HepG2 (cell line): Measurements from ENCODE around the gene PPP4R4. TPM values are rescaled to one million over a fixed set of nuclear protein-coding genes. Genes with fewer than 3 reads are reported as not detected.

Experiments
- ATF2 ChIP-seq: sonication (generic); formaldehyde crosslinking; IDR thresholded peaks from 2 replicates; pipeline ENCODE4 v1.4.0; 2020; ENCODE audit warnings: missing genetic modification reagents
- ATF7 ChIP-seq, 2 experiments: fragments of 450-650 bp in 1 of 2; sonication (generic) in 1 of 2; formaldehyde crosslinking in 1 of 2; IDR thresholded peaks; 2 replicates each; pipeline versions ENCODE4 v1.4.0 to v1.6.1; 2016 to 2020; ENCODE audit warnings: antibody characterized with exemption in 1 of 2, mild to moderate bottlenecking in 1 of 2, missing genetic modification reagents in 1 of 2
- FOXJ3 ChIP-seq: sonication (generic); formaldehyde crosslinking; IDR thresholded peaks from 2 replicates; pipeline ENCODE4 v1.4.0; 2020; ENCODE audit warnings: missing genetic modification reagents, mild to moderate bottlenecking, borderline replicate concordance
- GABPA ChIP-seq, 2 experiments: IDR thresholded peaks; 2 replicates each; pipeline ENCODE4 v1.6.1; 2011 to 2016; ENCODE audit warnings: low read depth in 2 of 2, low read length in 1 of 2, missing biosample characterization in 1 of 2, missing genetic modification characterization in 1 of 2
- HMG20A ChIP-seq: IDR thresholded peaks from 2 replicates; pipeline ENCODE4 v1.6.1; 2016; ENCODE audit warnings: borderline replicate concordance
- HMGA1 ChIP-seq: sonication (generic); formaldehyde crosslinking; conservative IDR thresholded peaks from 2 replicates; pipeline ENCODE4 v1.4.0; 2020; ENCODE audit warnings: missing genetic modification reagents
- HMGXB3 ChIP-seq: sonication (generic); formaldehyde crosslinking; IDR thresholded peaks from 2 replicates; pipeline ENCODE4 v1.4.0; 2020; ENCODE audit warnings: missing genetic modification reagents, borderline replicate concordance
- MAFK ChIP-seq, 2 experiments: IDR thresholded peaks in 1 of 2; conservative IDR thresholded peaks in 1 of 2; 2 replicates each; pipeline ENCODE4 v1.6.1; 2011; ENCODE audit warnings: improper control_type of control experiment in 2 of 2, low read length in 2 of 2
- NCOA2 ChIP-seq: sonication (generic); formaldehyde crosslinking; IDR thresholded peaks from 2 replicates; pipeline ENCODE4 v1.8.0; 2022; ENCODE audit warnings: inconsistent platforms
- NR1H2 ChIP-seq: sonication (generic); formaldehyde crosslinking; IDR thresholded peaks from 2 replicates; pipeline ENCODE4 v1.8.1; 2022; ENCODE audit warnings: low read depth, missing genetic modification reagents, borderline replicate concordance
- PRPF4 ChIP-seq: fragments of 200-400 bp; formaldehyde crosslinking; IDR thresholded peaks from 2 replicates; pipeline ENCODE4 v1.6.1; 2016; ENCODE audit warnings: low read length, low read depth; ENCODE audit not compliant: poor library complexity, severe bottlenecking
- XRCC5 ChIP-seq: fragments of 200-400 bp; formaldehyde crosslinking; optimal IDR thresholded peaks from 2 replicates; pipeline ENCODE3; 2017; ENCODE audit warnings: mild to moderate bottlenecking, low read length
- ZHX1 ChIP-seq: sonication (generic); formaldehyde crosslinking; IDR thresholded peaks from 2 replicates; pipeline ENCODE4 v1.8.1; 2022; ENCODE audit warnings: low read depth, mild to moderate bottlenecking, missing genetic modification reagents
- ZNF18 ChIP-seq: sonication (generic); formaldehyde crosslinking; IDR thresholded peaks from 2 replicates; pipeline ENCODE4 v1.8.0; 2022; ENCODE audit warnings: mild to moderate bottlenecking, missing genetic modification reagents; ENCODE audit not compliant: insufficient replicate concordance
- ZNF24 ChIP-seq: fragments of 450-650 bp; IDR thresholded peaks from 2 replicates; pipeline ENCODE4 v1.6.1; 2017; ENCODE audit warnings: antibody characterized with exemption, mild to moderate bottlenecking
- ZNF282 ChIP-seq: fragments of 450-650 bp; IDR thresholded peaks from 2 replicates; pipeline ENCODE4 v1.6.1; 2018; ENCODE audit not compliant: partially characterized antibody
- ZNF670 ChIP-seq: sonication (generic); formaldehyde crosslinking; IDR thresholded peaks from 2 replicates; pipeline ENCODE4 v1.8.0; 2022; ENCODE audit warnings: mild to moderate bottlenecking, missing genetic modification reagents, borderline replicate concordance
- polyA plus RNA-seq, 8 experiments: library from polyadenylated mRNA; depleted of rRNA in 3 of 8; stranded (reverse) in 7 of 8; unstranded in 1 of 8; fragments of >200 nt; fragmentation: Illumina TruSeq in 4 of 8; extraction: Trizol in 4 of 8; gene quantifications; 2 replicates each; pipeline versions ENCODE4 v1.2.1 to v1.2.3, GENCODE V29; 2011 to 2016; ENCODE audit warnings: low read depth in 4 of 8, missing spikeins in 1 of 8, mixed read lengths in 1 of 8; ENCODE audit not compliant: insufficient read depth in 1 of 8
- total RNA-seq, 5 experiments: library from RNA; depleted of rRNA; stranded (reverse); fragments of >200 nt; fragmentation: Illumina TruSeq; extraction: Trizol; gene quantifications; 2 replicates each; pipeline ENCODE4 v1.2.3, GENCODE V29; 2016; ENCODE audit warnings: low read depth in 1 of 5

PPP4R4 gene
- total and polyA plus RNA-seq, 2 of the 13 experiments (the other 11 are each of a cell fraction or from before 2014, with no cell fraction given), result 9.5 to 19.8 TPM

- TF ChIP-seq HMGA1 (CRISPR knock-in tag), result no peak
- 0 out of 2 replicates have a peak, but pooled peaks have one; percentile 35 for TF ChIP-seq HMGXB3
- no peak for TF ChIP-seq ZNF24
- no peak for TF ChIP-seq ZHX1 (CRISPR knock-in tag)
- no peak for TF ChIP-seq MAFK (conservative IDR thresholded peaks at IDR 0.05 in 1 of 2, IDR thresholded peaks at IDR 0.05 in 1 of 2; ENCODE audit: low read length in 2 of 2)
- no peak for TF ChIP-seq PRPF4
- TF ChIP-seq ZNF18, result peak; percentile 72
- 0 out of 2 replicates have a peak, but pooled peaks have one; percentile 43 for TF ChIP-seq ZNF670 (CRISPR knock-in tag)
- no peak for TF ChIP-seq ATF7 (IDR thresholded peaks at IDR 0.05)
- no peak for TF ChIP-seq ATF7 (CRISPR knock-in tag; IDR thresholded peaks at IDR 0.05)
- no peak; the same call in 1 of the 2 replicates for TF ChIP-seq ATF2 (CRISPR knock-in tag)
- TF ChIP-seq NR1H2 (CRISPR knock-in tag), result no peak
- no peak for TF ChIP-seq HMG20A (CRISPR knock-in tag)
- TF ChIP-seq FOXJ3 (CRISPR knock-in tag), result 0 out of 2 replicates have a peak, but pooled peaks have one; percentile 54
- no peak for TF ChIP-seq GABPA (IDR thresholded peaks at IDR 0.05; ENCODE audit: low read depth, low read length)
- TF ChIP-seq GABPA (CRISPR knock-in tag; IDR thresholded peaks at IDR 0.05; ENCODE audit: low read depth), result peak; percentile 58; the same call in 1 of the 2 replicates
- TF ChIP-seq ZNF282, result no peak
- TF ChIP-seq NCOA2, result peak; percentile 6; the same call in 1 of the 2 replicates
- peak; percentile 10 for TF ChIP-seq XRCC5
Measured at GRCh38 chr14:94322648-94323570, 148.8 kb downstream of the PPP4R4 start, which contains the start of gene SERPINA6 (continued).
